ENCODE results near the gene RFT1.
"Not testable (repeated sequence)": the region's sequence is repeated elsewhere in the genome, so short reads cannot be mapped to it uniquely, and the experiment has no call there.

RFT1 gene

DNA sequence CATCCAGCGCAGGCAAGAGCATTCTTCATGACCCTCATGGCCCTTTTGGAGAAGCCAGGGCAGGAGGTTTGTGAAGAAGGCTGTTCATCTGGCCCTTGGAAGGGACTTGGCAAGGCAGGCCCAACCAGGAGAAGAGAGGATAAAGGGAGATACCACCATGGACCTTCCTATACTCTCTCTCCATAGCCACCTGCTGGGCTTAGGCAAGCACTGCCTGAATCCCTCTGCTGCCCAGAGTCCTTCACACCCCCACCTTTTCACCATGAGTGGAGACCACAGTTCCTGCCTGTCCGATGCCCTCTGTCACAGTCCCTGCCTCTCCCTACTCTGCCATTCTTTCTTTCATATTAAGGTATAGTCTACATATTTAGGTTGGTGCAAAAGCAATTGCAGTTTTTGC lies 73.8 kb downstream of the RFT1 start:
- no peak for DNase-seq

- DNase-seq = not testable (repeated sequence)
These were observed 76.0 kb downstream of the RFT1 start for GRCh38 chr3:53054233-53054632.

DNA sequence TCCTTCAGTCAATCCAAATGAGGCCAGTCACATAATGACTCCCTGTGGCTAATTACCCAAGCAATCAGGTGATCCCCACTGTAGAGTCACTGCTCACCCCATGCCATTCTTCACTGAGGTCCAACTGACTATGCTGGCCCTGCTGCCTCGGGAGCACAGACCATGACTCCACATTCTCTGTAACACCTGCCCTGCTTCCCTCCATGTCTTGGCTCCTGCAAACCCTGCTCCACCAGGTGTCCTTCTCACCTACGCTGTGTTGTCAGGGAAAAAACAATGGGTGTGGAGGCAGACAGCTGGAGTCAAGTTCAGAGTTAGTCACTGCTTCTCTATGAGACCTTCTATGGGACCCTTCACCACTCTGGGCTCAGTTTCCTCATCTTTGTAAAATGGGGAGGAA lies 78.3 kb downstream of the RFT1 start:
- DNase-seq = no peak

- no peak for DNase-seq
These were observed 80.2 kb downstream of the RFT1 start for GRCh38 chr3:53049987-53050386.

DNA sequence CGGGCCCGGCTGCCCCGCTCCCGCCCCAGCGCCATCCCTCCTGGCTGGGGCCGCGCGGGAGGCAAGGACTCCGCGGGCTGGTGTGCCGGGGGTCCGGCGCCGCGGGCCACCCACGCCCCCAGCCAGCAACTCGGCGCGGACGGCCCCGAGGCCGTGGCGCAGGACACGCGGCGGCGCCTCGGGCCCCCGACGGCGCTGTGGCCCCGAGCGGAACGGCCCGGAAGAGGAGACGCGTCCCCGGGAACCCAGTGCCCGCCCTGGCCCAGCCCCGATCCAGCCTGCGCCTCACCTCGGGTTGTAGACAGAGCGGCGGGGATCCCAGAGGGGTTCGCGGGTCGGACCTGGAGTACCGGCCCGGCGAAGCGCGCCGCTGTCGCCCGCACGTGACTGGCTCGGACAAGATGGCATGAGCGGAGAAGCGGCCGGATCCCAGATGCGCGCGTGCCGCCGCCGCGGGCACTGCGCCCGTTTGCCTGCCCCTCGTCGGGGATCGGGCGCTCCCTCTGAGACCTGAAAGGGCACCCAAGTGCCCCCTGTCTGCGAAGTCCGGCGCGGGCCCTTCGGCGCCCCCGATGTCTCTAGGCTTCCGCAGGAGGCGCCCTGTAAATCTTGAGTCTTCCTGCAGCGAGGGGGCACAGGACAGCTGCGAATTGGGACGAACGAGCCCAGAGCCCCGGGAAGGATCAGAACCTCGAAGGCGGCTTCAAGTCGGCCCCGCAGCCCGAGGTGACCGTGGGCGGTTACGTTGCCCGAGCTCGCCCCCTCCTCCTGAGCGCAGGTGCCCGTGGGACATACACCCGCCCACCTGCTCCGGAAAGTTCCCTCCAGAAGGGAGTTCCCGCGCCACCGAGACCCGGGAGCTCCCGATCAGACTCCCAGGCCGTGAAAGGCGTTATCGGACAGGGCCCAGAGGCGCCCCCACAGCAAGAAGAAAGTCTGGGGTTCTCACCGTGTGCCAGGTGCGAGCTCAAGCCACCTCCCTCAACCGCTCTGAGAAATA lies 83.8 kb downstream of the RFT1 start:
- DNase-seq = peak; percentile 52 to 61

DNA sequence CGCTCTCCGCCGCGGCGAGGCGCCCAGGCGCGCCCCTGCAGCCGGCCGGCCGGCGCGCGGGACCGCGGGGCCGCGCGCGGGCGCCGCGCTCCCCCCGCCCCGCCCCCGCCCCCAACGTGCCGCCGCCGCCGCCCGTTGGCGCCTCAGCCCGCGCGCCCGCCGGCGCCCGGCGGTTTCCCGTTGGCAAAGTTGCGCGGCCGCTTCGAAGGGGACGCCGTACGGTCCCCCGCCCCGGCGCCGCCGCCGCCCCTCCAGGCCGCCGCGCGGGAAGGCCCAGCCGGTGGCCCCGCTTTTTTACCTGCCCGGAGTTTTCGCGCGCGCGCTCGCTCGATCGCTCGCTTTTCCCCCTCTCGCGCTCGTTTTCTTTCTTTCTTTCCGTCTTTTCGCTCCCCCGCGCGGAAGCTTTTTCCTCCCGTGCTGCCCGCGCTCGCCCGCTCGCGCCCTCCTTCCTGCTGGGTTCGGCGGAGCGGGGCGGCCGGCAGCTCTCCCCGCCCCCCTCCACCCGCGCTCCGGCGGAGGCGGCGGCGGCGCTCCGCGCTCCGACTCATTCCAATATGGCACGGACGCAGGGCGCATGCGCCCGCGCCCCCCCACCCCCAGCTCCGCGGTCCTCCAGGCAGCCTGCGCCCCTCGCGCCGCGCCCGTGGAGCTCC lies 84.6 kb downstream of the RFT1 start, which contains the start of gene SFMBT1:
TSS of gene SFMBT1 (minus strand) at position 556 of the 653 bp plus-strand sequence. CDS start 76,945 bp downstream, outside the sequence.
- DNase-seq = peak; percentile 72 to 73

DNA sequence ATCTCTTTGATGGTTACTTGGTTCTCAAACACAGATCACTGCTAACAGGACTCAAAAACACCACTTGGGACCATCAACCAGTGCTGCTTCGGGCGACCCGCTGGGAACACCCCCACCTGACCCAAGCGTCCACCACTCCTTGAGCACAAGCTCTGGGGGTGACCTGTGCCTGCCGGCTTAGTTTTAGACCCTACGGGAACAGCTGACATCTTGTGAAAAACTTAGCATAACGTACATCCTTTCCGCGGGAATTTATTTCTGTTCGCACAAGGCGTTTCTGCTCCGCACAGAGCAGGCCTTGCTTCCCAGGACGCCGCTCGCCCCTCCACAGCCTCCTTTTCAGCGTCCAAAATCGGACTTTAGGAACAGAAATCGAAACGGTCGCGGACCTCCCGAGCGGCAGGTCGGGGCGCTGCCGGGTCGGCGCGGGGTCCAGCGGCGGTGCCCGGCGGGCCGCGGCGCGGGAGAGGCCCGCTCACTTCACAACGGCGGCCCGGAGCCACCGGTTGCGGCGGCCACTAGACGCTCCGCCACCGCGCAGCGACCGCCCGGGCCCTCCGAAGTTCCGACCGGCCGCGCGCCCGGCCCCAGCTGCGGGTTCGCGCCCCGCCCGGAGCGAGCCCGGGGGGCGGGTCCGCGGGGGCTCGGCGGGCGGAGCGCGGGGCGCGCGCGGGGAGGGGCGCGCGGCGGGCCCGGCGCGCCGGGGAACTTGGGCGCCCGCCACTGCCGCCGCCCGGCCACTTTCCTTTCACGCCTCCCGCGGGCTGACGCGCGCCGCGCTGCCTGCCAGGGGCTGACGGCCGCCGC lies 85.3 kb downstream of the RFT1 start:
- peak; percentile 40 to 46 for DNase-seq

DNA sequence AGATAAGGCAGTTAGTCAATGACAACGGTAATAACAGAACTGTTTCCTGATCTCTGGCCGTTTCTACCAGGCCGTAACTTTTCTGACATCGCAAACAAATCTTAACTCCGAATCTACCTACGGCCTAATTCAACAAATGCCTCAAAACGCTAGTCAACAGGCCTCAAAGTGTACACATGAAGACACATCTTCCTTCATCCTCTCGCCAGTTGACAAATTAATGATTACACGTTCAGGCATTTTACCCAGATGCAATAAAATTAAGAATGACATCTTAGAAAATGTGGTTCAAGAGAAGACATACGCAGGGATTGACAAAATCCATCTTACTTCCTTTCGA lies 85.9 kb downstream of the RFT1 start:
- DNase-seq = no peak

DNA sequence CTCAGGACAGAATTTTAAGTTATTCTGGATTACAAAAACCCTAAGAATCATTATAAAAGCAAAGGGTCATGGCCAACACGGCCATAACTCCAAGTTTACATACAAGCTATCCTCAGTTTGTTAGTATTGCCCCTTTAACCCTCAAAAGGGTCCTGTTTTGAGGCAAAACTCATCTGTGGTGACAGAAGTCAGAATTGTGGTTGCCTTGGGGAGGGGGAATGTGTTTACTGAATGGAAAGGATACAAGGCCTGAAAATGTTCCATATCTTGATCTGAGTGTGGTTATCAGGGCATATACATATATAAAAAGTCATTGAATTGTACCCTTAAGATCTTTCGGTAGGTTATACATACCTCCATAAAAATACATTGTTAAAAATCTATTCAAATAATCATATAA lies 86.5 kb downstream of the RFT1 start:
- DNase-seq = no peak

GRCh38 chr3:53042651-53043050 lies 87.6 kb downstream of the RFT1 start:
- DNase-seq = no peak

DNA sequence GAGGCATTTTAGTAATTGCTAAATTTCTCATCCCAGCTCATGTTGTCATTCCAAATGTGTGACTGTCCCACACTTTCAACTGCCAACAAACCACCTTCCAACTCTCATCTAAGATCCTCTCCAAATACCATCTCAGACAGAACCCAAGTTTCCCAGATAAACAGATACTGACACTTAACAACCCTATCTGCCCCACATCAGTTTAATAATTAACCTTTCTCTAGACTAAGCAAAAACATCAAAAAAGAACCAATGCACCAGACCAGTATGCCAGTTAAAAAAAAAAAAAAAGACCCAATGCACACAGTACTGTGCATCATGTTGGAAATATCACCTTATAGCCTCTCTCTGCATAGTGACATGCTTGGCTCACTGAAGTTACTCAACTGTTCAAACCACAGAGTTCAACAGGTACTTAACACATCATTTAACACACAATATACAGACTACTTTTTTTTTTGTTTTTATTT lies 89.8 kb downstream of the RFT1 start:
- no peak for DNase-seq

GRCh38 chr3:53039376-53039752 lies 90.9 kb downstream of the RFT1 start:
- DNase-seq = no peak

DNA sequence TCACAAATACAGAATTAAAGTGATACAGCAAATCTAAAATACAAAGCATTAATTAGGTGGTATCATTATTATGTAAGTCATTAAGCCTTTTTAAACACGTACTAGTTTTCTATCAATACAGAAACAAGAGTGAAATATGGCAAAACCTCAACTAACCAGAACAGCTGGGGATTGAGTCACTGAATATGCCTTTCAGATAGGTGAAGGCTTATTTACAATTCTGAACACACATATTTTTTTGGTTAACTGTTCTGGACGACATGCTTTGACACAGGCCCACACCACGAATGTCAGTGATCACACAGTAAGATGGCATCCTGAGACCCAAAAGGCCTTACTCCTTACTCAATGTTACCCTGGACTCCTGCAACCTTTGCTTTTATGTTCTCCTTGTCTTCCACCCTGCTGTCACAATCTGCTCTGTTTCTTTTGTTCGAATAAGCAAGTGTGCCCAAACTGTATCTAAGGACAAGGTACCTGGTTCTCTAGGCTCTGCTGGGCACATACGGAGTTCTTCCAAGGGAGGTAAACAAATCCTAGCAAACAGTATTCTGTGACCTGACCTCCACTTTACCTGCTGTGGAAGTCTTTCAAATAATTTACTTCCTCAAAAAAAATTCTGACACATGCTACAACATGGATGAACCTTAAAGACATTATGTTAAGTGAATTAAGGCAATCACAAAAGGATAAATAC lies 91.4 kb downstream of the RFT1 start:
- no peak for DNase-seq

Measured in activated CD4-positive, alpha-beta T cell treated with anti-CD3 and anti-CD28 coated beads, Interleukin-2, amount 50 U/mL, for 48 hours (primary cell).